Gastroesophageal sphincter (tissue), 3 donors: ENCODE measurements around the gene PCBP3.

Experiments
- POLR2A ChIP-seq, 2 donors: fragments of 450-650 bp; IDR thresholded peaks; one replicate each; pipeline ENCODE4 v1.6.1; 2017; ENCODE audit warnings: antibody characterized with exemption in 2 of 2, mild to moderate bottlenecking in 2 of 2, moderate library complexity in 1 of 2
- POLR2AphosphoS5 ChIP-seq: sonication (generic); formaldehyde crosslinking; IDR thresholded peaks from one replicate; pipeline ENCODE4 v1.6.1; 2017; ENCODE audit warnings: antibody characterized with exemption
- TF ChIP-seq, protein P1 (sequence below), 4 experiments: fragments of 200-600 bp in 2 of 4; fragments of 450-650 bp in 2 of 4; sonication (generic) in 1 of 4; IDR thresholded peaks; one replicate each; pipeline ENCODE4 v1.5.1; 2017 to 2019; ENCODE audit warnings: antibody characterized with exemption in 4 of 4, mild to moderate bottlenecking in 2 of 4, moderate library complexity in 2 of 4

DNA sequence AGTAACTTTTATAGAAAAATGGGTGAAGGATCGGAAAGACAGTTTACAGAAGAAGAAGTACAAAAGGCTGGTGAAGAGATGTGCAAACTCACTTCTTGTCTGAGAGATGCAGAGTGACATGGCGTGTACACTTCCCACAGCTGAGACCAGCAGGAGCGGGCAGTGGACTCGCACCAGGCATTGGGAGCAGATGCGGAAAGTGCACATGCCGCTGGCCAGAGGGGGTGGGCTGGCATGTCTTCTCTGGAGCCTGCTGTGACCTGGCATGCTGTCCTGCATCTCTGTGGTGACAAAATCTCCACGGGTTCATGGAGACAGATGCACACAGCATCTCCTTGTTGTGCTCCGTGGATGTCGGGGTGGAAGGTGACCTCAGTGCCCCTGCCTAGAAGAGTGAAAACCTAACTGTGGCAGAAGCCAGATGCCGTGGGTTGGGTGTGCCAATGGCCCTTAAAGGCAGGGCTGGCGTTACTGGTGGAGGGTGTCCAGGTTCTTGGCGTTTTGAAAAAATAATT, 209.4 kb downstream of the PCBP3 start:
- TF ChIP-seq, protein P1, sequence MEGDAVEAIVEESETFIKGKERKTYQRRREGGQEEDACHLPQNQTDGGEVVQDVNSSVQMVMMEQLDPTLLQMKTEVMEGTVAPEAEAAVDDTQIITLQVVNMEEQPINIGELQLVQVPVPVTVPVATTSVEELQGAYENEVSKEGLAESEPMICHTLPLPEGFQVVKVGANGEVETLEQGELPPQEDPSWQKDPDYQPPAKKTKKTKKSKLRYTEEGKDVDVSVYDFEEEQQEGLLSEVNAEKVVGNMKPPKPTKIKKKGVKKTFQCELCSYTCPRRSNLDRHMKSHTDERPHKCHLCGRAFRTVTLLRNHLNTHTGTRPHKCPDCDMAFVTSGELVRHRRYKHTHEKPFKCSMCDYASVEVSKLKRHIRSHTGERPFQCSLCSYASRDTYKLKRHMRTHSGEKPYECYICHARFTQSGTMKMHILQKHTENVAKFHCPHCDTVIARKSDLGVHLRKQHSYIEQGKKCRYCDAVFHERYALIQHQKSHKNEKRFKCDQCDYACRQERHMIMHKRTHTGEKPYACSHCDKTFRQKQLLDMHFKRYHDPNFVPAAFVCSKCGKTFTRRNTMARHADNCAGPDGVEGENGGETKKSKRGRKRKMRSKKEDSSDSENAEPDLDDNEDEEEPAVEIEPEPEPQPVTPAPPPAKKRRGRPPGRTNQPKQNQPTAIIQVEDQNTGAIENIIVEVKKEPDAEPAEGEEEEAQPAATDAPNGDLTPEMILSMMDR (IDR thresholded peaks at IDR 0.05), result no peak
- TF ChIP-seq POLR2A (IDR thresholded peaks at IDR 0.05) (no peak), POLR2AphosphoS5 (no peak)
